Measurements from ENCODE around the gene IPO8. TPM values are rescaled to one million over a fixed set of nuclear protein-coding genes. Genes with fewer than 3 reads are reported as not detected.

The IPO8 gene
- polyA plus RNA-seq, 4 donors: 13.5 to 39.6 (median 18.2) TPM

GRCh38 chr12:30725739-30726138, 30.1 kb upstream of the IPO8 start:
- 66 to 86% (median 68%) methylated on average over 1 of the region's 1 CpG for WGBS, 3 donors
- FAIRE-seq: no peak
- H3K4me1 ChIP-seq (ENCODE audit: control insufficient read depth in 3 of 3, insufficient read depth in 2 of 3, low read depth in 1 of 3, low read length in 2 of 3): no peaks in the 10 kb centered on the region

GRCh38 chr12:30719060-30719459, 23.4 kb upstream of the IPO8 start:
- FAIRE-seq: no peak
- no peaks in the 10 kb centered on the region for H3K4me1 ChIP-seq (ENCODE audit: control insufficient read depth in 3 of 3, insufficient read depth in 2 of 3, low read depth in 1 of 3, low read length in 2 of 3)
- H3K9me3 ChIP-seq (ENCODE audit: control insufficient read depth in 2 of 2, insufficient read depth in 1 of 2, low read depth in 1 of 2, low read length in 1 of 2): no peaks in the 10 kb centered on the region
- DNase-seq: no peak
- no peak overlapping the region for H3K27ac ChIP-seq (ENCODE audit: low read depth in 1 of 3, low read length in 2 of 3)
- 68 to 92% (median 89%) methylated on average over 1 of the region's 1 CpG for WGBS, 3 donors
- H3K4me3 ChIP-seq (ENCODE audit: low read depth in 1 of 3, low read length in 3 of 3): no peak overlapping the region
- H3K27me3 ChIP-seq (ENCODE audit: control insufficient read depth in 3 of 3, insufficient read depth in 3 of 3, low read length in 3 of 3): no peaks in the 10 kb centered on the region
- peaks cover 2 to 15% (median 6%) of the 10 kb centered on the region in 3 donors for H3K36me3 ChIP-seq (ENCODE audit: control insufficient read depth in 3 of 3, insufficient read depth in 2 of 3, low read depth in 1 of 3, low read length in 3 of 3)

More at GRCh38 chr12:30725739-30726138, 30.1 kb upstream of the IPO8 start:
- Histone ChIP-seq H3K27ac (ENCODE audit: low read depth in 1 of 3, low read length in 2 of 3) (no peak overlapping the region), H3K27me3 (ENCODE audit: control insufficient read depth in 3 of 3, insufficient read depth in 3 of 3, low read length in 3 of 3) (no peaks in the 10 kb centered on the region), H3K9me3 (ENCODE audit: control insufficient read depth in 2 of 2, insufficient read depth in 1 of 2, low read depth in 1 of 2, low read length in 1 of 2) (no peaks in the 10 kb centered on the region), H3K4me3 (ENCODE audit: low read depth in 1 of 3, low read length in 3 of 3) (no peak overlapping the region), H3K36me3 (ENCODE audit: control insufficient read depth in 3 of 3, insufficient read depth in 2 of 3, low read depth in 1 of 3, low read length in 3 of 3) (peaks cover 3 to 10% (median 5%) of the 10 kb centered on the region in 3 donors)
- no peak for DNase-seq

GRCh38 chr12:30707613-30708342, 12.1 kb upstream of the IPO8 start:
- Histone ChIP-seq H3K4me3 (ENCODE audit: low read depth in 1 of 3, low read length in 3 of 3) (no peak overlapping the region), H3K36me3 (ENCODE audit: control insufficient read depth in 3 of 3, insufficient read depth in 2 of 3, low read depth in 1 of 3, low read length in 3 of 3) (peaks cover 2 to 3% (median 2%) of the 10 kb centered on the region in 3 donors), H3K27me3 (ENCODE audit: control insufficient read depth in 3 of 3, insufficient read depth in 3 of 3, low read length in 3 of 3) (no peaks in the 10 kb centered on the region), H3K4me1 (ENCODE audit: control insufficient read depth in 3 of 3, insufficient read depth in 2 of 3, low read depth in 1 of 3, low read length in 2 of 3) (no peaks in the 10 kb centered on the region), H3K9me3 (ENCODE audit: control insufficient read depth in 2 of 2, insufficient read depth in 1 of 2, low read depth in 1 of 2, low read length in 1 of 2) (no peaks in the 10 kb centered on the region), H3K27ac (ENCODE audit: low read depth in 1 of 3, low read length in 2 of 3) (no peak overlapping the region)
- FAIRE-seq (no peak), DNase-seq (no peak)
- WGBS, 3 donors: 87 to 92% (median 87%) methylated on average over 10 of the region's 10 CpGs

- H3K4me1 ChIP-seq (ENCODE audit: control insufficient read depth in 3 of 3, insufficient read depth in 2 of 3, low read depth in 1 of 3, low read length in 2 of 3): no peaks in the 10 kb centered on the region
- H3K36me3 ChIP-seq (ENCODE audit: control insufficient read depth in 3 of 3, insufficient read depth in 2 of 3, low read depth in 1 of 3, low read length in 3 of 3): peaks cover 0 to 3% (median 2%) of the 10 kb centered on the region in 3 donors
- no peak overlapping the region for H3K4me3 ChIP-seq (ENCODE audit: low read depth in 1 of 3, low read length in 3 of 3)
- no peaks in the 10 kb centered on the region for H3K9me3 ChIP-seq (ENCODE audit: control insufficient read depth in 2 of 2, insufficient read depth in 1 of 2, low read depth in 1 of 2, low read length in 1 of 2)
- H3K27ac ChIP-seq (ENCODE audit: low read depth in 1 of 3, low read length in 2 of 3): no peak overlapping the region
- 43 to 75% (median 74%) methylated on average over 2 of the region's 2 CpGs for WGBS, 3 donors
- H3K27me3 ChIP-seq (ENCODE audit: control insufficient read depth in 3 of 3, insufficient read depth in 3 of 3, low read length in 3 of 3): no peaks in the 10 kb centered on the region
- peak in 1 of 2 donors; percentile 26 for DNase-seq
- no peak for FAIRE-seq
Observed at GRCh38 chr12:30706476-30706875, 10.8 kb upstream of the IPO8 start.

GRCh38 chr12:30701056-30701455, 5.4 kb upstream of the IPO8 start:
- H3K9me3 ChIP-seq (ENCODE audit: control insufficient read depth in 2 of 2, insufficient read depth in 1 of 2, low read depth in 1 of 2, low read length in 1 of 2): no peaks in the 10 kb centered on the region
- no peak for DNase-seq
- no peak overlapping the region for H3K4me3 ChIP-seq (ENCODE audit: low read depth in 1 of 3, low read length in 3 of 3)
- no peaks in the 10 kb centered on the region for H3K27me3 ChIP-seq (ENCODE audit: control insufficient read depth in 3 of 3, insufficient read depth in 3 of 3, low read length in 3 of 3)
- FAIRE-seq: no peak
- H3K36me3 ChIP-seq (ENCODE audit: control insufficient read depth in 3 of 3, insufficient read depth in 2 of 3, low read depth in 1 of 3, low read length in 3 of 3): no peaks in the 10 kb centered on the region
- H3K27ac ChIP-seq (ENCODE audit: low read depth in 1 of 3, low read length in 2 of 3): no peak overlapping the region
- no peaks in the 10 kb centered on the region for H3K4me1 ChIP-seq (ENCODE audit: control insufficient read depth in 3 of 3, insufficient read depth in 2 of 3, low read depth in 1 of 3, low read length in 2 of 3)

GRCh38 chr12:30700216-30700900, 4.7 kb upstream of the IPO8 start:
- H3K27me3 ChIP-seq (ENCODE audit: control insufficient read depth in 3 of 3, insufficient read depth in 3 of 3, low read length in 3 of 3): no peaks in the 10 kb centered on the region
- no peaks in the 10 kb centered on the region for H3K4me1 ChIP-seq (ENCODE audit: control insufficient read depth in 3 of 3, insufficient read depth in 2 of 3, low read depth in 1 of 3, low read length in 2 of 3)
- no peak for FAIRE-seq
- no peaks in the 10 kb centered on the region for H3K36me3 ChIP-seq (ENCODE audit: control insufficient read depth in 3 of 3, insufficient read depth in 2 of 3, low read depth in 1 of 3, low read length in 3 of 3)
- H3K4me3 ChIP-seq (ENCODE audit: low read depth in 1 of 3, low read length in 3 of 3): no peak overlapping the region
- H3K27ac ChIP-seq (ENCODE audit: low read depth in 1 of 3, low read length in 2 of 3): no peak overlapping the region
- DNase-seq: no peak
- no peaks in the 10 kb centered on the region for H3K9me3 ChIP-seq (ENCODE audit: control insufficient read depth in 2 of 2, insufficient read depth in 1 of 2, low read depth in 1 of 2, low read length in 1 of 2)
- WGBS, 3 donors: 76 to 80% (median 79%) methylated on average over 6 of the region's 6 CpGs

- 91 to 92% (median 92%) methylated on average over 12 of the region's 12 CpGs for WGBS, 3 donors
- no peak for FAIRE-seq
- Histone ChIP-seq H3K27ac (ENCODE audit: low read depth in 1 of 3, low read length in 2 of 3) (no peak overlapping the region), H3K27me3 (ENCODE audit: control insufficient read depth in 3 of 3, insufficient read depth in 3 of 3, low read length in 3 of 3) (no peaks in the 10 kb centered on the region), H3K36me3 (ENCODE audit: control insufficient read depth in 3 of 3, insufficient read depth in 2 of 3, low read depth in 1 of 3, low read length in 3 of 3) (no peaks in the 10 kb centered on the region), H3K4me1 (ENCODE audit: control insufficient read depth in 3 of 3, insufficient read depth in 2 of 3, low read depth in 1 of 3, low read length in 2 of 3) (peaks cover 3 to 6% (median 3%) of the 10 kb centered on the region in 3 donors), H3K4me3 (ENCODE audit: low read depth in 1 of 3, low read length in 3 of 3) (no peak overlapping the region), H3K9me3 (ENCODE audit: control insufficient read depth in 2 of 2, insufficient read depth in 1 of 2, low read depth in 1 of 2, low read length in 1 of 2) (no peaks in the 10 kb centered on the region)
- no peak for DNase-seq
Observed at GRCh38 chr12:30698346-30698745, 2.7 kb upstream of the IPO8 start.

- 92 to 96% (median 94%) methylated on average over 7 of the region's 7 CpGs for WGBS, 3 donors
- Histone ChIP-seq H3K27me3 (ENCODE audit: control insufficient read depth in 3 of 3, insufficient read depth in 3 of 3, low read length in 3 of 3) (no peaks in the 10 kb centered on the region), H3K36me3 (ENCODE audit: control insufficient read depth in 3 of 3, insufficient read depth in 2 of 3, low read depth in 1 of 3, low read length in 3 of 3) (no peaks in the 10 kb centered on the region), H3K4me3 (ENCODE audit: low read depth in 1 of 3, low read length in 3 of 3) (no peak overlapping the region), H3K4me1 (ENCODE audit: control insufficient read depth in 3 of 3, insufficient read depth in 2 of 3, low read depth in 1 of 3, low read length in 2 of 3) (peaks cover 3 to 7% (median 3%) of the 10 kb centered on the region in 3 donors), H3K9me3 (ENCODE audit: control insufficient read depth in 2 of 2, insufficient read depth in 1 of 2, low read depth in 1 of 2, low read length in 1 of 2) (no peaks in the 10 kb centered on the region), H3K27ac (ENCODE audit: low read depth in 1 of 3, low read length in 2 of 3) (no peak overlapping the region)
- FAIRE-seq (no peak), DNase-seq (no peak)
Observed at GRCh38 chr12:30696943-30697342, 1.3 kb upstream of the IPO8 start.
